ENCODE results near the gene LONP1.
"Not testable (repeated sequence)": the region's sequence is repeated elsewhere in the genome, so short reads cannot be mapped to it uniquely, and the experiment has no call there.

The LONP1 gene

DNA sequence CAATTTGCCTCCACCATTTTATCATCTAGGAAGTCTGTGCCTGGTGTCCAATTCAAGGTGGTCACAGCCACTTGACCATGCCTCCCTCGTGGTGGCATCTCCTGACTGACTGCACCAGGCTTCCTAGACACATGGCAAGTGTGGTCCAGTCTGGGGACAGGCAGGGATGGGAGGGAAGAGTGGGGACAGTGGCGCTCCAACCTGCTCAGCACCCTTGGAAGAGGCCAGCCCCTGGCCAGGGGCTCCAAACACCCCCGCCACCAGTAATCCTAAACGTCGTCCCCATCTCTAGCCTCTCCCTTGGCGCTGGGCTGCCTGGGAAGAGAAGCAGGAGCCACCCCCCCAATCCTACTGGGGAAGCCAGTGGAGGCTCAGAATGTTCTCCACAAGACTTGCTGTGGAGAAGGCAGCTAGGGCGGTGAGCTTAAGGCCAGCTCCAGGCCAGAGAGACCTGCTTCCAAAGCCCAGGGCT lies 27.2 kb downstream of the LONP1 start:
- DNase-seq: no peak

DNA sequence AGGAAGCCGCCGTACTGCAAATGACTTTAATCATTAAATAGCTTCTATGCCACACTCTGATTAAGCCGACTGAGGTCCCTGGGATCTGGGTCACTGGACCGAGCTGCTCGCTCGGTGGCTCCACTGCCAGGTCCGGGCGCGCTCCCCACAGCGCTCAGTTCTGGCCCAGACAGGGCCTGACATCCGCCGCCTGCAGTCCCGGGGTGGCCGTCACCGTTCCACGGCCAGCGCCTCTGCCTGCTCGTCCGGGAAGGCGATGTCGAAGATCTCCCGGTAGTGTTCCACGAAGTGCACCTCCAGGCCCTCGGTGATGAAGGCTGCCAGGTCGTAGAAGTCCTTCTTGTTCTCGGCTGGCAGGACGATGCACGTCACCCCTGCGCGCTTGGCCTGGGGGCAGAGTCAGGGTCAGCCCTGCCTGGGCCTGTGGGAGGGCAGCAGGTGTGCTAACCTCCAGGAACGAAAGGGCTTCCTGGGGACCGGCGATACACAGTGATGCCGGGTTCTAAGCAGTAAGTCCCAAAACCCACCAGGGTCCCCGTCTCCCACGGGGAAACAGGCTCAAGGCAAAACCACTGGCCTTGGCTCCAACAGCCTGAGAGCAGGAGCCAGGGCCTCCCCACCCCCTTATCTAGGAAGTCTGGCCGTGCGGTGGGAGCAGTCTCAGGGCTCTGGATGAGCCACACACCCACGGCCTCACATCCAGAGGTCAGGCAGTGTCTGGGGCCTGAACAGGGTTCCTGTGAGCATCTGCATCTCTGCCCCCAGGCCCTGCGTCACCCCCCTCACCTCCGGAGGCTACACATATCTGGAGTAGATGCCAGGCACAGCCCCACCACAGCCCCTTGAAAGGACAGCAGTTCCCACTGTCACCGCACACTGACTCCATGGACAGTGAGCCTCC lies 27.9 kb downstream of the LONP1 start:
- no peak for DNase-seq

DNA sequence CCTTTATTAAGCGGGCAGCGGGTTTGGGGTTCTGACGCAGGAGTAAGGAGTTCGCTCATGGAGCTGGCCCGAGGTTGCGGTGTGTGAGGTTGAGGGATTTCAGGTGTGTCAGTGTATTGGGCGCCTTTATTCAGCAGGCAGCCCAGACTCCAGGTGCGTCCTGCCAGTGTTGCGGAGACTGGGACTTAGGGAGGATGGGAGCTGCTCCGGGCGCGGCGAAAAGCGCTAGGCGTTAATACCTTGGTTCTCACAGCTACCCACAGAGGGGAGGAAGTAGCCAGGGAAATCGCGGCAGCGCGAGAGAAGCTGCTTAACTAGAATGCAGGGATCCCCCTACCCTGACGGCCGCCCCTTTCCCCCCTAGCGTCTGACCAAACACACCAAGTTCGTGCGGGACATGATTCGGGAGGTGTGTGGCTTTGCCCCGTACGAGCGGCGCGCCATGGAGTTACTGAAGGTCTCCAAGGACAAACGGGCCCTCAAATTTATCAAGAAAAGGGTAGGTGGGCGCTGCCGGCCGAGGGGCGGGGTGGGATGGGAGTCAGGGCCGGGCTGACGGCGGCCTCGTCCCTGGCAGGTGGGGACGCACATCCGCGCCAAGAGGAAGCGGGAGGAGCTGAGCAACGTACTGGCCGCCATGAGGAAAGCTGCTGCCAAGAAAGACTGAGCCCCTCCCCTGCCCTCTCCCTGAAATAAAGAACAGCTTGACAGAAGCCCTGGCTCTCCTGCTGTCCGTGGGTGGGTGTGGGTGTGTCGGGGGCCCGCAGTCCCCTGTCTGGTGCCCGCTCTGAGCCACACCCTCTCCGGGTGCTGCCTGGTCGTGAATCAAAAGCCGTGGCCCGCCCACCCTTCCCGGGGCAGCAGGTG lies 28.8 kb downstream of the LONP1 start:
- no peak for DNase-seq

DNA sequence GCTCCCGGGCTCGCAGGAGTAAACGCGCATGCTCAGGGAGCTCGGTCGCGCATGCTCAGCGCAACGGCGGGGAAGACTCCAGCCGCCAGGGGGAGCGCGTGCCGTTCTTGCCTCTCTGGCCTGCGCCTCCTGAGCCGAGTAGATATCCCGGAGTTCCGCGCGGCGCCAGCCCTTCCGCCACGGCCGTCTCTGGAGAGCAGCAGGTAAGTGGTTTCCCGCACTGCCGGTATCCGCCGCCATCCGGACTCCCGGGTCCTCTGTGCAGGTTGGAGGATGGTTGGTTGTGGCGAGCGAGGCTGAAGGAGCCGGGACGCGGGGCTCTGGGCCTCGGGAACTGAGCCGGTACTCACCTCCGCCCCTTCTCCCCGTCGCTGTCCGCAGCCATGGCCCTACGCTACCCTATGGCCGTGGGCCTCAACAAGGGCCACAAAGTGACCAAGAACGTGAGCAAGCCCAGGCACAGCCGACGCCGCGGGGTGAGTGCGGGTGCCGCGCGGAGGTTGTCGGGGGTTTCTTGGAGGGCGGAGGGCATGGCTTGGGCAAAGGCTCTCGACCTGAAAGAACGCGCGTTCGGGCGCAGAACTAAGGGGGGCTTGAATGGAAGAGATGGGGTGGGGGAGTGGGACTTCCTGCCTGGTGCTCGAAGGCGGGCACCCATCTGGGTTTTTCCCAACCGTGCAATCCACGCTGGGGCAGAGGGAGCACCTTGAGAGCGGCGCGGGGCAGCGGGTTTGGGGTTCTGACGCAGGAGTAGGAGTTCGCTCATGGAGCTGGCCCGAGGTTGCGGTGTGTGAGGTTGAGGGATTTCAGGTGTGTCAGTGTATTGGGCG lies 29.6 kb downstream of the LONP1 start, which contains the start of gene RPL36:
Gene RPL36 (plus strand): TSS at position 171 of the 830 bp plus-strand sequence. CDS start 213 bp downstream, at position 384.
- DNase-seq: peak; percentile 92

DNA sequence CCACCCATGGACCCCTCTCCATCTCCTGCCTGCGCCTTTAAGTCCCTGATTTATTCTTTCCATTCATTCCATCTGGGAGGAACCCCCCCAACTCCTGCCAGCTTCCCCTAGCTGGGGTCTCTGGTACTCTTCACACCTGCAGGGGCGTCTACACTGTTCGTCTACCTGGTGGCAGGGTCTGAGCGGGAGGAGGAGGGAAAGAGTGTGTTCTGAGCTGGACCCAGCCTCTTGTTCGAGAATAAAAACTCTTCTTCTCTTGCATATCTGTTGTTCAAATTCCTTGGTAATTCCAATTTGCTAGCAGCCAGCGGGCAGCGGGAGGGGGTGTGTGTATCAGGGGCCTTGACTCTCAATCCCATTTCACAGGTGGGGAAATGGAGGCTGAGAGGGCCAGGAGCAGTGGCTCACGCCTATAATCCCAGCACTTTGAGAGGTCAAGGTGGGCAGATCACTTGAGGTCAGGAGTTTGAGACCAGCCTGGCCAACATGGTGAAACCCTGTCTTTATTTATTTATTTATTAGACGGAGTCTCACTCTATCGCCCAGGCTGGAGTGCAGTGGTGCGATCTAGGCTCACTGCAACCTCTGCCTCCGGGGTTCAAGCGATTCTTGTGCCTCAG lies 31.6 kb downstream of the LONP1 start:
- not testable (repeated sequence) for DNase-seq

DNA sequence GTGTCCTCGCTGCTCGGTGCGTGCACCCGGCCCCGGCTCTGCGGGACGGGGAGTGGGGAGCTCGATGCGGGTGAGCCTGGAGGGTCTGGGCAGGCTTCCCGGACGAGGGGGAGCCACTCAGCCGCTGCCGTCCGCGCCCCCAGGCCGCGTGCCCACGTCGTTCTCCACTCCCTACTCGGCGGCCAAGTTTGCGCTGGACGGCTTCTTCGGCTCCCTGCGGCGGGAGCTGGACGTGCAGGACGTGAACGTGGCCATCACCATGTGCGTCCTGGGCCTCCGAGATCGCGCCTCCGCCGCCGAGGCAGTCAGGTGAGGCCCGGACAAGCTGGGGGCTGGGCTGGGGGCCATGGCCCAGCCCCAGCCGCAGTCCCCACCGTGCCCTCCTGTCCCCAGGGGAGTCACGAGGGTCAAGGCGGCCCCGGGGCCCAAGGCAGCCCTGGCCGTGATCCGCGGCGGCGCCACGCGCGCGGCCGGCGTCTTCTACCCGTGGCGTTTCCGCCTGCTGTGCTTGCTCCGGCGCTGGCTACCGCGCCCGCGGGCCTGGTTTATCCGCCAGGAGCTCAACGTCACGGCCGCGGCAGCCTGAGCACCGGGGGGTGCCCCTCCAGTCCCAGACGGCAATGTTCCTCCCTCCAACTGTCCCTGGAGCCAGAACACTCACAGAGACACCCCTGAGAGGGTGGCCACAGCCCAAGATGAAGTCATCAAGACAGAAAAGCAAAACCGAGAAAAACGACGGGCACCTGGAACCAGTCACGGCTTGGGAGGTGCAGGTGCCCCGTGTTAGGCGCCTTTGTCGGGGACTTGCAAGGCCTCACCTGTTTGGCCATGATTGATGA lies 32.4 kb downstream of the LONP1 start:
- DNase-seq: no peak

DNA sequence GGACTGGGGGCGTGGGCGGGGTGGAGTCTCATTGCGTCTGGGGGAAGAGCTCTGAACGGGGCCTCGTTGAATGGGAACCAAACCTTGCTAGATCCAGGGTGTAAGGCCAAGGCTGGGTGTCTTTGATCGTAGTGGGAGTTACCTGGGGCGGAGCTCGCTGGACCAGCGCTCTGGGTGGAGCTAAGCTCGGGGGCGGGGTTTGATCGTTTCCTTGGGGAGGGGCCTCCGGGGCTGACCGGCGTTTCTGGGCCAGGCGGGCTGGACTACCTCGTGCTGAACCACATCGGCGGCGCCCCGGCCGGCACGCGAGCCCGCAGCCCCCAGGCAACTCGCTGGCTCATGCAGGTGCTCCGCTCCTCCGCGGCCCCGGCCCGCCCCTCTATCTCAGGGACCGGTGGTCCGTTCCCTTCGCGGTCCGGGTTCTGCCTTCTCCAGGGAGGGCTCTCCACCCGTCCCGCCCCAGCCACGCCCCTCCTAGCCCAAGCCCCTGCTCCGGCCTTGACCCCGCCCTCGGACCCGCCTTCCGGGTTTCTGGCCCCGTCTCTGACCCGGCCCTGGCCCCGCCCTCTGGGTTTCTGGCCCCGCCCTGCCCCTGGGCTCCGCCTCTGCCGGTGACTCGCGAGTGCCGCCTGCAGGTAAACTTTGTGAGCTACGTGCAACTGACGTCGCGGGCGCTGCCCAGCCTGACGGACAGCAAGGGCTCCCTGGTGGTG lies 33.1 kb downstream of the LONP1 start:
- peak; percentile 60 for DNase-seq

DNA sequence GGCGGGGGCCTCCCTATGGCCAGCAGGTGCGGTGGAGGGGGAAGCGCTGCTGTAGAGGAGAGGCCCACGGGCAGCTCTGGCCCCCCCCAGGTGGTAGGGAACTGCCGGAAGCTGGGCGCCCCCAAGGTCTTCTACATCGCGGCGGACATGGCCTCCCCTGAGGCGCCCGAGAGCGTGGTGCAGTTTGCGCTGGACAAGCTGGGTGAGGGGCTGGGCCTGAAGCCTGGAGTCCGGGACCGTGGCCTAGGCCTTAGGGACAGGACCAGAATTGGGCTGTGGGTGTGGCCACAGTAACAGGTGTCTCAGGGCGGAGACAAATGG lies 33.7 kb downstream of the LONP1 start:
- DNase-seq: no peak

DNA sequence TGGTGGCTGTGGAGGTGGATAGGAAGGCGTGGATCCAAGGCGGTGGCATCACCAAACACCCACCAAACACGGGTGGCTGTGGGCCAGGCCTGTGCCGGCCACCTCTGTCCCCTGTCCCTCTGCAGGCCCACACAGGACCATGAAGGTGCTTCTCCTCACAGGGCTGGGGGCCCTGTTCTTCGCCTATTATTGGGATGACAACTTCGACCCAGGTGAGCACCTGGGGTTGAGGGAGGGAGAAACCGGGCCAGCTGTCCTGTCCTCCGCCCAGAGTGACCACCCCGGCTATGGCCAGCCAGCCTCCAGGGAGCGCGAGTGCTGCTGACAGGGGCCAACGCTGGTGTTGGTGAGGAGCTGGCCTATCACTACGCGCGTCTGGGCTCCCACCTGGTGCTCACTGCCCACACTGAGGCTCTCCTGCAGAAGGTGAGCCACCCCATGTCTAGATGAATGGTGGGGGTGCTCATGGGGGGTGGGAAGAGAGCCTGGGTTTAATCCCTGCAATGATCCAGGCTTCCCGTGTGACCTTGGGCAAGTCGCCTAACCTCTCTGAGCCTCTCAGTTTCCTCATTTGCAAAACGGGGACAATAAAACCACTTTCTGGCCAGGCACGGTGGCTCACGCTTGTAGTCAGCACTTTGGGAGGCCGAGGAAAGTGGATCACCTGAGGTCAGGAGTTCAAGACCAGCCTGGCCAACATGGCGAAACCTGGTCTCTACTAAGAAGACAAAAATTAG lies 35.1 kb downstream of the LONP1 start:
- DNase-seq: no peak

DNA sequence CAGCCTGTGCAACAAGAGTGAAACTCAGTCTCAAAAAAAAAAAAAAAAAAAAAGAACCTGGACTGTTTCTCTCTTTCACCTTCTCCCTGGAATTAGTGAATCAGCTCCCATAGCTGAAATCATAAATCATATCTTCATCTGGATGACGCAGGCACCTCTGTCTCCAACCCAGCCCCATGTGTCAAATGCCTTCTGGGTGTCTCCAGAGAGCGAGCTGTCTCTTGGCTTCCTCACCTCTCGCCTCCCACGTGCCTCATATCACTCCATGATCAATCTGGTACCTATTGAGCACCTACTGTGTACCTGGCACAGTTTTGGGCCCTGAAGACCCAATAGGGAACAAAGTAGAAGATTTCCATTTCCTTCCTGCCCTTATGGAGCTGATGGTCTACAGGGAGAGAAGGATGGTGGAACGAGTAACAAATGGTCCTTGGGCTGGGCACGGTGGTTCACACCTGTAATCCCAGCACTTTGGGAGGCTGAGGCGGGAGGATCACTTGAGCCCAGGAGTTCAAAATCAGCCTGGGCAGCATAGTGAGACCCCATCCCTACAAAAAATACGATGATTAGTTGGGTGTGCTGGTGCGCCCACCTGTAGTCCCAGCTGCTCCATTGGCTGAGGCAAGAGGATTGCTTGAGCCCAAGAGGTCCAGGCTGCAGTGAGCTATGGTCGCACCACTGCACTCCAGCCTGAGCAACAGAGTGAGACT lies 36.6 kb downstream of the LONP1 start:
- DNase-seq: no peak

DNA sequence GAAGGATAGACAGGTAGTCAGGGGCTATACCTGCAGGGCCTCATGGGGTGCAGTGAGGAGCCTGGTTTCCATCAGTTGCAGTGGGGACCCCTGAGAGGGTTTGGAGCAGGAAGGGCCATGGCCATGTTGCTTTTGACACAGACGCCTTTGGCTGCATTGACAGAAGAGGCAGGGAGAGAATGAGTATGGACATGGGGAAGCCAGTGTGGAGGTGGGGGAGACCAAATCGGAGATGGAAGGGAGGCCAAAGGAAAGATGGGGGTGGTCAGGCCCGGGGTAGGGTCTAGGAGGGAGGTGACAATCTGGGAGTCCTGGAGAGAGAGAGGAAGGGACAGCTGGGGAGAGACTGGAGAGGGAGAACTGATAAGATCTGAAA lies 37.9 kb downstream of the LONP1 start:
- DNase-seq: no peak

DNA sequence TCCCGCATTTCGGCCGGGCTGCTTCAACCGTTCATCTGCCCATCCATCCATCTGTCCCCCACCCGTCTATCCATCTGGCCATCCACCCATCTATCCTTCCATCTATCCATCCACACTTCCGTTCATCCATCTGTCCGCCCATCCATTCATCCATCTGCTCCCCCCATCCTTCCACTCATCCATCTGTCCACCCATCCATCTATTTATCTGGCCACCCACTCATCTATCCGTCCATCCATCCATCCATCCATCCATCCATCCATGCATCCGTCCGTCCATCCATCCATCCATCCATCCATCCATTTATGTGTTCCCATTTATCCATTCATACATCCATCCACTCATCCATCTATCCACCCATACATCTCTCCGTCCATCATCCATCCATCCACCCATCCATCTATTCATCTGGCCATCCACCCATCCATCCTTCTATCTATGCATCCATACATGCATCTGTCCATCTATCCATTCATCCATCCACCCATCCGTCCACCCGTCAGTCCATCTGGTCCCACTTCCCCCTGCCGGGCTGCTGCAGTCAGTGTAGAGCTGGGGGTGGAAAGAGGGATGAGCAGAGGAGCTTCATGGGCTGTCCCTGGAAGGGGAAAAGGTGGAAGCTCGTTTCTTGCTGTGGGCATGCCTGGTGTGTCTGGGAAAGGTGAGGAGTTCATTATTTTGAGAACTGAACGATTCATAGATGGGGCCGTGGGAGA lies 38.4 kb downstream of the LONP1 start:
- no peak for DNase-seq

DNA sequence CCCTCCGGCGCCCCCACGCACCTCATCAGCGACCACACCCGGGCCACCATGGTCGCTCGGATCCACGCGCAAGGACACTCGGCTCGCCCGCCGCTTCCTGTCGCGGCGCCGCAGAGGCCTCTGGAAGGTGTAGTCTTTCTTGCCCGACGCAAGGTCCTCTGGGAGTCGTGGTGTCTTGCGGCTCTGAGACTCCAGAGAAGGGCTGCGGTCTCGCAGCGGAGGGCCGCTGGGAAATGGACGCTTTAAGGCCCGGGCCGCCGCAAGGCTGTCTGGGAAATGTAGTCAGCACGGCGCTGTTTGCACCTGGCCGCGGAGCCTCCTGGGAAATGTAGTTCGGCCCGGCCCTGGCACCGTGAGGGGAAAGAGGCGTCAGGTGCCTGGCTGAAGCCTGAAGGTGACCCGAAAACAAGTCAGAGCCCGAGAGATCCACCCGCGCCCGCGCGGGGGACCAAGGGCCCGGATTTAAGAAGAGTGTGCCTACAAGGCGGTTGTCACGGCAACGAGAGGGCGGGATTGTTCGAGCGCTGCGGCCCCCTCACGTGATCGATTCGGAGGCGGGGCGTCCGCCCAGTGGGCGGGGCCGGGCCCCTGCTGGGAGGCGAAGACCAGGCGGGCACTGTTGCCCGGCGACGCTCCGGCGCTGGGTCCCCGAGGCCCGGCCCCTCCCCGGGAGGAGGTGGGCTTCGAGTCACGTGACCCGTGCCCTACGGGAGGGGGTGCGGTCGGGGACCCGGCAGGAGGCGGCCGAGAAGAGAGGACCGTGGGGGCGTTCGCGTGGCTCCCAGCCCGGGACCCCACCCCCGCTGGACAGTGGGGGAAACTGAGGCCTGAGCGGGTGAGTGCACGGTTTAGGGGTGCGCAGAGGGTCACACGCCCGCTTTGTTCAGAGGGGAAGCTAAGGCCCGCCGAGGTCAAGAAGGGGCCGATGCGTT lies 39.2 kb downstream of the LONP1 start, which contains the start of the genes HSD11B1L and MICOS13:
Gene HSD11B1L (plus strand): TSS at position 591 of the 932 bp plus-strand sequence. CDS start 3,806 bp downstream, outside the sequence.
Gene MICOS13 (minus strand): TSS at position 80 of the 932 bp plus-strand sequence. CDS start 30 bp downstream, at position 50.
- peak; percentile 99 for DNase-seq

DNA sequence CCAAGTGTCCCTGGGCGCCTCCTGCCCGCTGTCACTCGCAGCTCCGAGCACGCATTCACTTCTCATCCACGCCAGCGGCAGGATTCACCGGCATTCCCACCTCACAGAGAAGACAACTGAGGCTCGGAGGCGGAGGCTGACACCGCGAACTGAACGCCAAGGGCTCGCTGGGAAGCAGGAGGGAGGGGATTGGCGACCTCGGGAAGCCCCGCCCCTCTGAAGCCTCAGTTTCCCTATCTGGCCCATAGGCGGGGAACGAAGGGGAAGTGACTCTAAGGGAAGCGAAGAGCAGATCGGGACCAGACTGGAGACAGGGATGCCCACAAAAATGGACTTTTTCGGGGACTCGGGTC lies 39.9 kb downstream of the LONP1 start:
- no peak for DNase-seq

DNA sequence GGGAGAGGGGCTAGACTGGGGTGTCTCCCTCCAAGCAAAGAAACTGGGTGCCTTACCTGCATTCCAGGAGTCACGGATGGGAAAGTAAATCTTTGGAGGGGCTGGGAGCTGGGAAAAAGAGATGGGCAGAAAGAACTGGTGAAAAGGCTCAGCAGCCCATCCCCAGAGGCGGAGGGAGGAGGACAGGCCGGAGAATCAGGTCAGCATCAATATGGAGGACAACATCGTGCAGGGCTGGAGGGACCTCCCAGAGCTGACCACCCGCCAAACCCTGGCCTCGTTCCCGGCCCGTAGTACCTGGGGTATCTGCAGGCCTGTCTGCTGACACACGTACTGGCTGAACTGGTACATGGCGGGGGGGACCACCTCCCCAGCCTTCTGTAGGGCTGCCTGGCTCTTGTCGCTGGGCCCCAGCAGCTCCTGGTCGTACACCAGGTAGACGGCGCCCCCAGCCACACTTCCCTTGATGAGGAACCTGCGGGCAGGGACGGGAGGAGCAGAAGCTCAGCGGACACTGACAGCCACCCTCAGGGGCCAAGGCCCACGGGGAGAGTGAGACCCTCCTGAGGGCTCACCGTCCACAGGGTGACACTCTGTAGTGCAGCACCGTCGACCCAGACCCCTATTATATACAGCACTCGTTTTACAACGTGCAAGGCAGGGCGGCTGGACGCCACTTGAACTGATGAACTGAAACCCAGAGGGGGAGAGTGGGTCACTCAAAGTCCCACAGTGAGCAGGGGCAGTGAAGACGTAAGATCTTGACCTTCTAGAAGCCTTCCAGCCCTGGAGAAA lies 40.5 kb downstream of the LONP1 start:
- DNase-seq: no peak

DNA sequence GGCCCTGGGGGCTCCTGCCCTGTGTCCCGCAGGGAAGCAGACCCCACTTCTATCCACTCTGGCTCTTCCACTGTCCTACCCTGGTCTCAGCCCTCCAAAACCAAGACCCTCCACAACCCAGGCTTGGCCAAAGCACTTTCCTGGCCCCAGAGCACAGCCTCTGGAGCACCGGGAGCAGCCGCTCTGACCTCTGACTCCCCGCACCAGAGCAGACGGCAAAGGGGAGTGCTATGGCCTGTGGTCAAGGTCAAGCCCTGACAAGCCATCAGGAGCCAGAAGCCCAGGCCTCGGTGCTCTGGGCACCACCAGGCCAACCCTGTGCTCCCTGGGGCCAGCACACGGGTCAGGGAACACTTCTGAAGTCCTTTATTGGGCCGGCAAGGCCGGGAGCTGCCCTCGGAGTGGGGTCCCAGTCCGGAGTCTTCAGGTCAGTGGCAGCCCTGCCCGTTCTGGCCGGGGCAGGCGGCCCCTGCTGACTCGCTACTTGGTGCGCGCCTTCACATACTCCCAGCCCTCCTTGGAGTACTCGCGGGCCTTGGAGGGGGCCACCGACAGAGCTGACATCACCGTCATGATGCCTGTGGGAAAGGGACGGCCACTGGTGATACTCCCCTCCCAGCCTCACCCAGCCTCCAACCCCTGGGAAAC lies 41.8 kb downstream of the LONP1 start:
- no peak for DNase-seq
